ELR (cell line): Measurements from ENCODE around the gene FTO.
"Not testable (repeated sequence)": the region's sequence is repeated elsewhere in the genome, so short reads cannot be mapped to it uniquely, and the experiment has no call there.

ENCODE experiments used
- DNase-seq: peaks from one replicate; pipeline ENCODE4 v3.0.0-alpha.2; 2015; ENCODE audit warnings: low read depth

FTO gene

GRCh38 chr16:53826658-53827057, 122.7 kb downstream of the FTO start:
- DNase-seq, result no peak

- DNase-seq, result no peak
Observed at GRCh38 chr16:53827741-53828140, 123.8 kb downstream of the FTO start.

- DNase-seq, result peak; percentile 73
Observed at GRCh38 chr16:53829186-53829747, 125.3 kb downstream of the FTO start.

GRCh38 chr16:53832896-53833544, 129.1 kb downstream of the FTO start:
- DNase-seq, result peak; percentile 13

- no peak for DNase-seq
Observed at GRCh38 chr16:53836142-53836541, 132.2 kb downstream of the FTO start.

GRCh38 chr16:53836680-53837079, 132.7 kb downstream of the FTO start:
- no peak for DNase-seq

- DNase-seq, result no peak
Observed at GRCh38 chr16:53837426-53837825, 133.5 kb downstream of the FTO start.

GRCh38 chr16:53839150-53839549, 135.2 kb downstream of the FTO start:
- no peak for DNase-seq

GRCh38 chr16:53840456-53840855, 136.5 kb downstream of the FTO start:
- no peak for DNase-seq

- DNase-seq, result no peak
Observed at GRCh38 chr16:53841884-53842283, 137.9 kb downstream of the FTO start.

- no peak for DNase-seq
Observed at GRCh38 chr16:53843084-53843483, 139.1 kb downstream of the FTO start.

GRCh38 chr16:53844804-53845203, 140.8 kb downstream of the FTO start:
- DNase-seq, result no peak

GRCh38 chr16:53846549-53846948, 142.6 kb downstream of the FTO start:
- not testable (repeated sequence) for DNase-seq

- DNase-seq, result no peak
Observed at GRCh38 chr16:53846971-53847370, 143.0 kb downstream of the FTO start.

- DNase-seq, result no peak
Observed at GRCh38 chr16:53848277-53848942, 144.5 kb downstream of the FTO start.

GRCh38 chr16:53848950-53849349, 145.0 kb downstream of the FTO start:
- no peak for DNase-seq

- DNase-seq, result no peak
Observed at GRCh38 chr16:53849585-53849984, 145.6 kb downstream of the FTO start.

- DNase-seq, result no peak
Observed at GRCh38 chr16:53849994-53850393, 146.0 kb downstream of the FTO start.

GRCh38 chr16:53852678-53853077, 148.7 kb downstream of the FTO start:
- DNase-seq, result no peak

- no peak for DNase-seq
Observed at GRCh38 chr16:53855056-53855455, 151.1 kb downstream of the FTO start.

GRCh38 chr16:53855511-53855910, 151.6 kb downstream of the FTO start:
- no peak for DNase-seq

GRCh38 chr16:53859995-53860540, 156.1 kb downstream of the FTO start:
- no peak for DNase-seq

- DNase-seq, result no peak
Observed at GRCh38 chr16:53863861-53864260, 159.9 kb downstream of the FTO start.
